ENCODE data around the gene PLCD1. TPM values are rescaled to one million over a fixed set of nuclear protein-coding genes. Genes with fewer than 3 reads are reported as not detected.

Gene PLCD1
- total RNA-seq, 2 donors from 2014 or later: 8.7 to 15.5 TPM

- peaks cover 0 to 51% of the 10 kb centered on the region in 2 donors for H3K4me1 ChIP-seq
- no peaks in the 10 kb centered on the region for H3K36me3 ChIP-seq
- peak overlapping the region; percentile 85 to 90 for H3K27ac ChIP-seq
- no peaks in the 10 kb centered on the region for H3K27me3 ChIP-seq
- DNase-seq (ENCODE audit: low spot score): no peak
- no peak for TF ChIP-seq CTCF (IDR thresholded peaks at IDR 0.05)
- no peaks in the 10 kb centered on the region for H3K9me3 ChIP-seq
- no peak overlapping the region for H3K4me3 ChIP-seq
Observed at GRCh38 chr3:38027466-38028465, 1.7 kb downstream of the PLCD1 start.

- Histone ChIP-seq H3K27ac (no peak overlapping the region), H3K27me3 (no peaks in the 10 kb centered on the region), H3K4me1 (peaks cover 0 to 53% of the 10 kb centered on the region in 2 donors), H3K9me3 (no peaks in the 10 kb centered on the region), H3K36me3 (no peaks in the 10 kb centered on the region), H3K4me3 (no peak overlapping the region)
- no peak for TF ChIP-seq CTCF (IDR thresholded peaks at IDR 0.05)
- no peak for DNase-seq (ENCODE audit: low spot score)
Observed at GRCh38 chr3:38026856-38027255, 2.6 kb downstream of the PLCD1 start.

GRCh38 chr3:38022896-38023709 lies 6.3 kb downstream of the PLCD1 start:
- peak overlapping the region; percentile 92 to 95 for H3K27ac ChIP-seq
- no peak for DNase-seq (ENCODE audit: low spot score)
- no peaks in the 10 kb centered on the region for H3K27me3 ChIP-seq
- no peak for TF ChIP-seq CTCF (IDR thresholded peaks at IDR 0.05)
- H3K36me3 ChIP-seq: peaks cover 13% of the 10 kb centered on the region
- no peaks in the 10 kb centered on the region for H3K9me3 ChIP-seq
- peaks cover 0 to 26% of the 10 kb centered on the region in 2 donors for H3K4me1 ChIP-seq
- H3K4me3 ChIP-seq: no peak overlapping the region

- TF ChIP-seq CTCF (IDR thresholded peaks at IDR 0.05): no peak
- no peaks in the 10 kb centered on the region for H3K27me3 ChIP-seq
- H3K4me1 ChIP-seq: peaks cover 0 to 26% of the 10 kb centered on the region in 2 donors
- H3K4me3 ChIP-seq: no peak overlapping the region
- no peak overlapping the region for H3K27ac ChIP-seq
- peaks cover 16% of the 10 kb centered on the region for H3K36me3 ChIP-seq
- no peaks in the 10 kb centered on the region for H3K9me3 ChIP-seq
- DNase-seq (ENCODE audit: low spot score): no peak
Observed at GRCh38 chr3:38022301-38022700, 7.1 kb downstream of the PLCD1 start.

- no peak for DNase-seq (ENCODE audit: low spot score)
- Histone ChIP-seq H3K4me3 (no peak overlapping the region), H3K27me3 (no peaks in the 10 kb centered on the region), H3K4me1 (peaks cover 0 to 26% of the 10 kb centered on the region in 2 donors), H3K36me3 (peaks cover 28% of the 10 kb centered on the region), H3K27ac (no peak overlapping the region), H3K9me3 (no peaks in the 10 kb centered on the region)
- no peak for TF ChIP-seq CTCF (IDR thresholded peaks at IDR 0.05)
Observed at GRCh38 chr3:38021196-38021595, 8.2 kb downstream of the PLCD1 start.
